Fibroblast of lung (primary cell): ENCODE results near the gene MDC1. TPM values are rescaled to one million over a fixed set of nuclear protein-coding genes. Genes with fewer than 3 reads are reported as not detected.
A peak's percentile ranks its signal among the peaks of the same experiment; 100 is the strongest.
"Not testable (repeated sequence)": the region's sequence is repeated elsewhere in the genome, so short reads cannot be mapped to it uniquely, and the experiment has no call there.

ENCODE experiments used
- DNase-seq, 2 donors: peaks; one replicate each; pipeline versions ENCODE4 v3.0.0 to v3.0.0-alpha.2; 2010; ENCODE audit warnings: low read depth in 2 of 2
- H2AFZ ChIP-seq: 2 replicates; pipeline ENCODE4 v1.5.1; 2012; ENCODE audit warnings: low read length, control low read depth, inconsistent platforms
- H3K27ac ChIP-seq: 2 replicates; pipeline ENCODE4 v1.5.1; 2011; ENCODE audit warnings: low read length, control low read depth; ENCODE audit not compliant: insufficient read depth
- H3K27me3 ChIP-seq: 2 replicates; pipeline ENCODE4 v1.5.1; 2011; ENCODE audit warnings: mild to moderate bottlenecking, low read length; ENCODE audit not compliant: control insufficient read depth, insufficient read depth
- H3K36me3 ChIP-seq: 2 replicates; pipeline ENCODE4 v1.5.1; 2011; ENCODE audit warnings: low read length; ENCODE audit not compliant: control insufficient read depth, insufficient read depth
- H3K4me1 ChIP-seq: 2 replicates; pipeline ENCODE4 v1.5.1; 2011; ENCODE audit warnings: low read length; ENCODE audit not compliant: control insufficient read depth, insufficient read depth; ENCODE audit errors: extremely low read depth
- H3K4me2 ChIP-seq: 2 replicates; pipeline ENCODE4 v1.5.1; 2011; ENCODE audit warnings: low read length, control low read depth; ENCODE audit not compliant: insufficient read depth; ENCODE audit errors: extremely low read depth
- H3K4me3 ChIP-seq, 4 experiments: fragments of 200-600 bp in 1 of 4; sonication (generic) in 1 of 4; replicated peaks in 1 of 4; 2 replicates each; pipeline ENCODE4 v1.5.1; 2011 to 2016; ENCODE audit warnings: low read length in 4 of 4, low read depth in 3 of 4, mild to moderate bottlenecking in 3 of 4, control low read depth in 2 of 4, inconsistent platforms in 1 of 4, mixed read lengths in 1 of 4; ENCODE audit not compliant: insufficient read depth in 1 of 4; ENCODE audit errors: control extremely low read depth in 1 of 4
- H3K79me2 ChIP-seq: 2 replicates; pipeline ENCODE4 v1.5.1; 2012; ENCODE audit warnings: mild to moderate bottlenecking, low read length, inconsistent platforms; ENCODE audit not compliant: control insufficient read depth, insufficient read depth
- H3K9ac ChIP-seq: 2 replicates; pipeline ENCODE4 v1.5.1; 2011; ENCODE audit warnings: mild to moderate bottlenecking, low read length, control low read depth; ENCODE audit not compliant: insufficient read depth
- H3K9me3 ChIP-seq: 2 replicates; pipeline ENCODE4 v1.5.1; 2012; ENCODE audit warnings: low read depth, low read length; ENCODE audit not compliant: control insufficient read depth, insufficient read depth
- H4K20me1 ChIP-seq: 2 replicates; pipeline ENCODE4 v1.5.1; 2011; ENCODE audit warnings: low read length; ENCODE audit not compliant: control insufficient read depth, insufficient read depth; ENCODE audit errors: extremely low read depth
- CTCF ChIP-seq, 2 donors: IDR thresholded peaks in 1 of 2; conservative IDR thresholded peaks in 1 of 2; 1 replicate in 1 of 2; 2 replicates in 1 of 2; pipeline ENCODE4 v1.5.1; 2011 to 2012; ENCODE audit warnings: low read length in 2 of 2, control low read depth in 1 of 2, inconsistent platforms in 1 of 2, low read depth in 1 of 2, mild to moderate bottlenecking in 1 of 2
- EZH2 ChIP-seq: IDR thresholded peaks from 2 replicates; pipeline ENCODE4 v1.5.1; 2012; ENCODE audit warnings: low read length, control low read depth, mild to moderate bottlenecking; ENCODE audit errors: missing control alignments
- polyA plus RNA-seq, 2 donors: library from polyadenylated mRNA; depleted of rRNA in 1 of 2; stranded (reverse) in 1 of 2; unstranded in 1 of 2; fragments of >200 nt; gene quantifications; 2 replicates each; pipeline ENCODE4 v1.2.1, GENCODE V29; 2011 to 2012; ENCODE audit warnings: missing spikeins in 1 of 2
- total RNA-seq: library from RNA; depleted of rRNA; stranded (reverse); fragments of >200 nt; gene quantifications from 2 replicates; pipeline ENCODE4 v1.2.1, GENCODE V29; 2014

The MDC1 gene
- total and polyA plus RNA-seq, 2 donors (not counting 1 experiment from before 2014, with no cell fraction given), result 3.3 to 5.0 TPM

GRCh38 chr6:30672445-30673253, 44.4 kb downstream of the MDC1 start, which contains the start of gene DHX16:
TSS of gene DHX16 (minus strand) at chr6:30673006. CDS start at chr6:30672841, 165 bp downstream.
- H3K36me3 ChIP-seq, result peaks cover 18% of the 10 kb centered on the region
- H2AFZ ChIP-seq, result peak within 1 kb of the TSS; percentile 84
- peak; percentile 98 to 99 for DNase-seq
- peak within 1 kb of the TSS; percentile 83 for H3K27ac ChIP-seq
- H3K4me2 ChIP-seq, result peak within 1 kb of the TSS; percentile 95
- TF ChIP-seq EZH2, result no peak
- peak; percentile 84 to 92 for TF ChIP-seq CTCF (conservative IDR thresholded peaks at IDR 0.05 in 1 of 2, IDR thresholded peaks at IDR 0.05 in 1 of 2; ENCODE audit: low read depth in 1 of 2, low read length in 2 of 2)
- H3K27me3 ChIP-seq, result no peaks in the 10 kb centered on the region
- H3K4me1 ChIP-seq, result peaks cover 6% of the 10 kb centered on the region
- H3K9ac ChIP-seq, result peak within 1 kb of the TSS; percentile 89
- no peaks in the 10 kb centered on the region for H4K20me1 ChIP-seq
- H3K9me3 ChIP-seq, result no peaks in the 10 kb centered on the region
- H3K4me3 ChIP-seq, result peak within 1 kb of the TSS; percentile 81 to 100 (median 83)
- peaks cover 30% of the 10 kb centered on the region for H3K79me2 ChIP-seq

- H3K79me2 ChIP-seq, result peaks cover 23% of the 10 kb centered on the region
- H2AFZ ChIP-seq, result no peak overlapping the region
- H4K20me1 ChIP-seq, result no peaks in the 10 kb centered on the region
- H3K36me3 ChIP-seq, result peaks cover 12% of the 10 kb centered on the region
- no peak overlapping the region for H3K4me2 ChIP-seq
- no peaks in the 10 kb centered on the region for H3K9me3 ChIP-seq
- peaks cover 6% of the 10 kb centered on the region for H3K4me1 ChIP-seq
- no peak for DNase-seq
- H3K27ac ChIP-seq, result no peak overlapping the region
- H3K27me3 ChIP-seq, result no peaks in the 10 kb centered on the region
- H3K9ac ChIP-seq, result no peak overlapping the region
- TF ChIP-seq CTCF (conservative IDR thresholded peaks at IDR 0.05 in 1 of 2, IDR thresholded peaks at IDR 0.05 in 1 of 2; ENCODE audit: low read depth in 1 of 2, low read length in 2 of 2) (no peak), EZH2 (no peak)
- H3K4me3 ChIP-seq, result no peak overlapping the region
These were observed 46.1 kb downstream of the MDC1 start for GRCh38 chr6:30670760-30671527.

GRCh38 chr6:30666300-30666699, 50.8 kb downstream of the MDC1 start:
- H3K27me3 ChIP-seq, H3K4me2 ChIP-seq, H3K27ac ChIP-seq, H3K4me1 ChIP-seq, H3K9ac ChIP-seq, H3K9me3 ChIP-seq, H3K79me2 ChIP-seq, H4K20me1 ChIP-seq, H3K4me3 ChIP-seq, H2AFZ ChIP-seq: not testable (repeated sequence)
- peaks cover 26% of the 10 kb centered on the region for H3K36me3 ChIP-seq
- DNase-seq, result peak in 1 of 2 donors; percentile 41
